HepG2 (cell line): ENCODE results near the gene FOSB. TPM values are rescaled to one million over a fixed set of nuclear protein-coding genes. Genes with fewer than 3 reads are reported as not detected.

Experiments used
- BORCS8-MEF2B ChIP-seq: sonication (generic); formaldehyde crosslinking; IDR thresholded peaks from 2 replicates; pipeline ENCODE4 v1.8.0; 2022; ENCODE audit warnings: mild to moderate bottlenecking, missing genetic modification reagents
- CBX2 ChIP-seq, 2 experiments: fragments of 200-600 bp in 1 of 2; sonication (generic); formaldehyde crosslinking in 1 of 2; IDR thresholded peaks; 2 replicates each; pipeline versions ENCODE4 v1.7.0 to v1.8.1; 2018 to 2022; ENCODE audit warnings: low read depth in 2 of 2, low read length in 1 of 2, mild to moderate bottlenecking in 1 of 2, missing genetic modification reagents in 1 of 2
- FOXC1 ChIP-seq: sonication (generic); formaldehyde crosslinking; IDR thresholded peaks from 2 replicates; pipeline ENCODE4 v1.8.0; 2022; ENCODE audit warnings: mild to moderate bottlenecking, missing genetic modification reagents, borderline replicate concordance
- HNF4G ChIP-seq, 2 experiments: sonication (generic) in 1 of 2; formaldehyde crosslinking in 1 of 2; IDR thresholded peaks; 2 replicates each; pipeline versions ENCODE4 v1.4.0 to v1.6.1; 2011 to 2020; ENCODE audit warnings: borderline replicate concordance in 2 of 2, low read depth in 2 of 2, mild to moderate bottlenecking in 2 of 2, low read length in 1 of 2, missing genetic modification reagents in 1 of 2, moderate library complexity in 1 of 2
- KMT2A ChIP-seq: sonication (generic); formaldehyde crosslinking; IDR thresholded peaks from 2 replicates; pipeline ENCODE4 v1.4.0; 2020; ENCODE audit warnings: missing genetic modification reagents
- LCORL ChIP-seq, 2 experiments: fragments of 450-650 bp in 1 of 2; sonication (generic) in 1 of 2; formaldehyde crosslinking in 1 of 2; IDR thresholded peaks; 2 replicates each; pipeline versions ENCODE4 v1.5.0 to v1.6.1; 2017 to 2020; ENCODE audit warnings: antibody characterized with exemption in 1 of 2, missing genetic modification reagents in 1 of 2
- MTF2 ChIP-seq: sonication (generic); formaldehyde crosslinking; IDR thresholded peaks from 2 replicates; pipeline ENCODE4 v1.5.0; 2020; ENCODE audit warnings: missing genetic modification reagents, borderline replicate concordance
- NFKB2 ChIP-seq: sonication (generic); formaldehyde crosslinking; IDR thresholded peaks from 2 replicates; pipeline ENCODE4 v1.4.0; 2020; ENCODE audit warnings: missing genetic modification reagents, borderline replicate concordance
- NFKBIZ ChIP-seq: IDR thresholded peaks from 2 replicates; pipeline ENCODE4 v1.6.1; 2018; ENCODE audit warnings: missing genetic modification reagents, missing compliant biosample characterization
- NR2C2 ChIP-seq: sonication (generic); formaldehyde crosslinking; IDR thresholded peaks from 2 replicates; pipeline ENCODE4 v1.4.0; 2020; ENCODE audit warnings: missing genetic modification reagents, mild to moderate bottlenecking, moderate library complexity, borderline replicate concordance
- PAF1 ChIP-seq: IDR thresholded peaks from 2 replicates; pipeline ENCODE4 v1.6.1; 2016; ENCODE audit warnings: missing genetic modification reagents, missing compliant biosample characterization
- RBM39 ChIP-seq: fragments of 200-400 bp; formaldehyde crosslinking; IDR thresholded peaks from one replicate; pipeline ENCODE4 v1.6.1; 2018; ENCODE audit warnings: antibody characterized with exemption, mild to moderate bottlenecking, low read depth, low read length; ENCODE audit not compliant: poor library complexity, severe bottlenecking
- RORA ChIP-seq: sonication (generic); formaldehyde crosslinking; IDR thresholded peaks from 2 replicates; pipeline ENCODE4 v1.5.0; 2020; ENCODE audit warnings: mild to moderate bottlenecking, missing genetic modification reagents, moderate library complexity
- SKI ChIP-seq: fragments of 450-650 bp; IDR thresholded peaks from one replicate; pipeline ENCODE4 v1.6.1; 2018; ENCODE audit warnings: mild to moderate bottlenecking; ENCODE audit not compliant: partially characterized antibody
- ZNF264 ChIP-seq: sonication (generic); formaldehyde crosslinking; IDR thresholded peaks from 2 replicates; pipeline ENCODE4 v1.4.0; 2020; ENCODE audit warnings: missing genetic modification reagents
- ZNF720 ChIP-seq: sonication (generic); formaldehyde crosslinking; IDR thresholded peaks from 2 replicates; pipeline ENCODE4 v1.4.0; 2020; ENCODE audit warnings: missing genetic modification reagents
- ZNF768 ChIP-seq: sonication (generic); formaldehyde crosslinking; IDR thresholded peaks from 2 replicates; pipeline ENCODE4 v1.4.0; 2020; ENCODE audit warnings: missing genetic modification reagents
- ZSCAN31 ChIP-seq: sonication (generic); formaldehyde crosslinking; IDR thresholded peaks from 2 replicates; pipeline ENCODE4 v1.5.0; 2020; ENCODE audit warnings: low read depth, mild to moderate bottlenecking, missing genetic modification reagents
- polyA plus RNA-seq, 8 experiments: library from polyadenylated mRNA; depleted of rRNA in 3 of 8; stranded (reverse) in 7 of 8; unstranded in 1 of 8; fragments of >200 nt; fragmentation: Illumina TruSeq in 4 of 8; extraction: Trizol in 4 of 8; gene quantifications; 2 replicates each; pipeline versions ENCODE4 v1.2.1 to v1.2.3, GENCODE V29; 2011 to 2016; ENCODE audit warnings: low read depth in 4 of 8, missing spikeins in 1 of 8, mixed read lengths in 1 of 8; ENCODE audit not compliant: insufficient read depth in 1 of 8
- total RNA-seq, 5 experiments: library from RNA; depleted of rRNA; stranded (reverse); fragments of >200 nt; fragmentation: Illumina TruSeq; extraction: Trizol; gene quantifications; 2 replicates each; pipeline ENCODE4 v1.2.3, GENCODE V29; 2016; ENCODE audit warnings: low read depth in 1 of 5
- TF ChIP-seq, protein P1 (sequence below): conservative IDR thresholded peaks from 2 replicates; pipeline ENCODE4 v1.6.1; 2018; ENCODE audit warnings: missing genetic modification reagents
- TF ChIP-seq, protein P2 (sequence below): sonication (generic); formaldehyde crosslinking; IDR thresholded peaks from 2 replicates; pipeline ENCODE4 v1.4.0; 2020; ENCODE audit warnings: missing genetic modification reagents, borderline replicate concordance
- TF ChIP-seq, protein P3 (sequence below): sonication (generic); formaldehyde crosslinking; IDR thresholded peaks from 2 replicates; pipeline ENCODE4 v1.4.0; 2020; ENCODE audit warnings: missing genetic modification reagents, mild to moderate bottlenecking, borderline replicate concordance

FOSB gene
- total and polyA plus RNA-seq, 2 of the 13 experiments (the other 11 are each of a cell fraction or from before 2014, with no cell fraction given) = 2.8 to 6.0 TPM

DNA sequence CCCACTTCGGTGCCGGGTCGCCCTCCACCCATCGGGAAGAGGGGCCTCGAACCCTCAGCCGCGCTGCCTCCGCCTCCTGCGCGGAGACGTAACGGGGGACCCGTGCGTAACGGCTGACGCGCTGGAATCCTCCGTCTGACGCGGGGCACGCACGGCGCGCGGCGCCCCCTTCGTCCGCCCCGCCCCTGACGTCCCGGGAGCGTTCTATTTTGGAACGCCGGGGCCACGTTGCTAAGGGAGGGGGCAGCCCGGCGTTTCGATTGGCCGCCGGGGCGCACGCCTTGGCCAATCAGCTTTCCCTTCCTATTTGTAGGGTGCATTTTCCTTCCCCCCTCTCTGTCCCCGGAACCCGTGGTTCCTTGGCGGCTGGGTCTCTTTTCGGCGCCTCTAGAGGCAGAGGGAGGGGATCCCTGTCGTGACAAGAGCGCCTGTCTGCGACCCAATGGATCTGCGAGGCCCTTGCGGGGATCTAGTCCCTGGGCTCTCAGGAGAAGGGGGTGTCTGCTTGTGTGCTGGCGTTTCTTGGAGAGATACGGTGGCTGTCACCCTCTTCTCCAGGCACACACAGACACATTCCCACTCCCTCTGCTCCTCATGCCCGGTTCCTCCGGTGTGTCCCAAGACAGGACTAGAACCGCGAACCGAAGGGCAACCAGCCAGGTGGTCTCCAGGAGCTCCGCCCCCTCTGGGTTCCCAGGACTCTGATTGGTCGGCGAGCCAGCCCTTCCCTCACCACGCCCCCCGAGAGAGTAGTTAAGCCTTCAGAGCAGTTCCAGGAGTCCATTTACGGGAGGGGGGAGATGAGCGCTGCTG, 1.5 kb downstream of the FOSB start (continued):
- TF ChIP-seq, protein P1, sequence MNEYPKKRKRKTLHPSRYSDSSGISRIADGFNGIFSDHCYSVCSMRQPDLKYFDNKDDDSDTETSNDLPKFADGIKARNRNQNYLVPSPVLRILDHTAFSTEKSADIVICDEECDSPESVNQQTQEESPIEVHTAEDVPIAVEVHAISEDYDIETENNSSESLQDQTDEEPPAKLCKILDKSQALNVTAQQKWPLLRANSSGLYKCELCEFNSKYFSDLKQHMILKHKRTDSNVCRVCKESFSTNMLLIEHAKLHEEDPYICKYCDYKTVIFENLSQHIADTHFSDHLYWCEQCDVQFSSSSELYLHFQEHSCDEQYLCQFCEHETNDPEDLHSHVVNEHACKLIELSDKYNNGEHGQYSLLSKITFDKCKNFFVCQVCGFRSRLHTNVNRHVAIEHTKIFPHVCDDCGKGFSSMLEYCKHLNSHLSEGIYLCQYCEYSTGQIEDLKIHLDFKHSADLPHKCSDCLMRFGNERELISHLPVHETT = no peak; the same call in 1 of the 2 replicates
- TF ChIP-seq ZSCAN31 (CRISPR knock-in tag) (peak; percentile 60), NFKB2 (CRISPR knock-in tag) (no peak), FOXC1 (CRISPR knock-in tag) (peak; percentile 74; the same call in 1 of the 2 replicates), MTF2 (CRISPR knock-in tag) (no peak), KMT2A (CRISPR knock-in tag) (no peak), ZNF720 (CRISPR knock-in tag) (no peak), LCORL (IDR thresholded peaks at IDR 0.05) (no peak), LCORL (CRISPR knock-in tag; IDR thresholded peaks at IDR 0.05) (peak; percentile 98), SKI (no peak), PAF1 (no peak), HNF4G (IDR thresholded peaks at IDR 0.05; ENCODE audit: borderline replicate concordance, low read depth, low read length) (no peak), HNF4G (CRISPR knock-in tag; IDR thresholded peaks at IDR 0.05; ENCODE audit: borderline replicate concordance, low read depth) (no peak), NR2C2 (peak; percentile 82), BORCS8-MEF2B (0 out of 2 replicates have a peak, but pooled peaks have one; percentile 31), NFKBIZ (CRISPR knock-in tag) (no peak), RORA (CRISPR knock-in tag) (no peak), CBX2 (IDR thresholded peaks at IDR 0.05; ENCODE audit: low read depth, low read length) (peak; percentile 57; the same call in 1 of the 2 replicates), CBX2 (CRISPR knock-in tag; IDR thresholded peaks at IDR 0.05; ENCODE audit: low read depth) (no peak), ZNF264 (CRISPR knock-in tag) (no peak), ZNF768 (CRISPR knock-in tag) (no peak), RBM39 (peak; percentile 65)
- TF ChIP-seq, protein P2, sequence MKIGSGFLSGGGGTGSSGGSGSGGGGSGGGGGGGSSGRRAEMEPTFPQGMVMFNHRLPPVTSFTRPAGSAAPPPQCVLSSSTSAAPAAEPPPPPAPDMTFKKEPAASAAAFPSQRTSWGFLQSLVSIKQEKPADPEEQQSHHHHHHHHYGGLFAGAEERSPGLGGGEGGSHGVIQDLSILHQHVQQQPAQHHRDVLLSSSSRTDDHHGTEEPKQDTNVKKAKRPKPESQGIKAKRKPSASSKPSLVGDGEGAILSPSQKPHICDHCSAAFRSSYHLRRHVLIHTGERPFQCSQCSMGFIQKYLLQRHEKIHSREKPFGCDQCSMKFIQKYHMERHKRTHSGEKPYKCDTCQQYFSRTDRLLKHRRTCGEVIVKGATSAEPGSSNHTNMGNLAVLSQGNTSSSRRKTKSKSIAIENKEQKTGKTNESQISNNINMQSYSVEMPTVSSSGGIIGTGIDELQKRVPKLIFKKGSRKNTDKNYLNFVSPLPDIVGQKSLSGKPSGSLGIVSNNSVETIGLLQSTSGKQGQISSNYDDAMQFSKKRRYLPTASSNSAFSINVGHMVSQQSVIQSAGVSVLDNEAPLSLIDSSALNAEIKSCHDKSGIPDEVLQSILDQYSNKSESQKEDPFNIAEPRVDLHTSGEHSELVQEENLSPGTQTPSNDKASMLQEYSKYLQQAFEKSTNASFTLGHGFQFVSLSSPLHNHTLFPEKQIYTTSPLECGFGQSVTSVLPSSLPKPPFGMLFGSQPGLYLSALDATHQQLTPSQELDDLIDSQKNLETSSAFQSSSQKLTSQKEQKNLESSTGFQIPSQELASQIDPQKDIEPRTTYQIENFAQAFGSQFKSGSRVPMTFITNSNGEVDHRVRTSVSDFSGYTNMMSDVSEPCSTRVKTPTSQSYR (CRISPR knock-in tag) = peak; percentile 3; the same call in 1 of the 2 replicates
- TF ChIP-seq, protein P3, sequence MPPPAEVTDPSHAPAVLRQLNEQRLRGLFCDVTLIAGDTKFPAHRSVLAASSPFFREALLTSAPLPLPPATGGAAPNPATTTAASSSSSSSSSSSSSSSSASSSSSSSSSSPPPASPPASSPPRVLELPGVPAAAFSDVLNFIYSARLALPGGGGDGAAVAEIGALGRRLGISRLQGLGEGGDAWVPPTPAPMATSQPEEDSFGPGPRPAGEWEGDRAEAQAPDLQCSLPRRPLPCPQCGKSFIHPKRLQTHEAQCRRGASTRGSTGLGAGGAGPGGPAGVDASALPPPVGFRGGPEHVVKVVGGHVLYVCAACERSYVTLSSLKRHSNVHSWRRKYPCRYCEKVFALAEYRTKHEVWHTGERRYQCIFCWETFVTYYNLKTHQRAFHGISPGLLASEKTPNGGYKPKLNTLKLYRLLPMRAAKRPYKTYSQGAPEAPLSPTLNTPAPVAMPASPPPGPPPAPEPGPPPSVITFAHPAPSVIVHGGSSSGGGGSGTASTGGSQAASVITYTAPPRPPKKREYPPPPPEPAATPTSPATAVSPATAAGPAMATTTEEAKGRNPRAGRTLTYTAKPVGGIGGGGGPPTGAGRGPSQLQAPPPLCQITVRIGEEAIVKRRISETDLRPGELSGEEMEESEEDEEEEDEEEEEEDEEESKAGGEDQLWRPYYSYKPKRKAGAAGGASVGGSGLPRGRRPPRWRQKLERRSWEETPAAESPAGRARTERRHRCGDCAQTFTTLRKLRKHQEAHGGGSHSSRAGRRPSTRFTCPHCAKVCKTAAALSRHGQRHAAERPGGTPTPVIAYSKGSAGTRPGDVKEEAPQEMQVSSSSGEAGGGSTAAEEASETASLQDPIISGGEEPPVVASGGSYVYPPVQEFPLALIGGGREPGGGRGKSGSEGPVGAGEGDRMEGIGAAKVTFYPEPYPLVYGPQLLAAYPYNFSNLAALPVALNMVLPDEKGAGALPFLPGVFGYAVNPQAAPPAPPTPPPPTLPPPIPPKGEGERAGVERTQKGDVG (CRISPR knock-in tag) = no peak
